IgD-negative memory B cell (primary cell): ENCODE results near the gene GABRR1. TPM values are rescaled to one million over a fixed set of nuclear protein-coding genes. Genes with fewer than 3 reads are reported as not detected.
"Not testable (repeated sequence)": the region's sequence is repeated elsewhere in the genome, so short reads cannot be mapped to it uniquely, and the experiment has no call there.

Experiments used
- H3K27ac Mint-ChIP-seq, 3 donors: one replicate each; pipeline ENCODE4 v1.8.0; 2020 to 2022; ENCODE audit warnings: mild to moderate bottlenecking in 3 of 3, mixed read lengths in 3 of 3, moderate library complexity in 1 of 3
- H3K27me3 Mint-ChIP-seq: one replicate; pipeline ENCODE4 v1.8.0; 2021; ENCODE audit warnings: mixed read lengths
- H3K36me3 Mint-ChIP-seq: one replicate; pipeline ENCODE4 v1.8.0; 2020; ENCODE audit warnings: mild to moderate bottlenecking, mixed read lengths
- H3K4me1 Mint-ChIP-seq, 3 donors: one replicate each; pipeline ENCODE4 v1.8.0; 2020 to 2022; ENCODE audit warnings: mixed read lengths in 3 of 3, mild to moderate bottlenecking in 1 of 3
- H3K4me3 Mint-ChIP-seq, 4 donors: one replicate each; pipeline ENCODE4 v1.8.0; 2020 to 2022; ENCODE audit warnings: mild to moderate bottlenecking in 4 of 4, mixed read lengths in 4 of 4, moderate library complexity in 3 of 4
- H3K9me3 Mint-ChIP-seq, 3 donors: one replicate each; pipeline ENCODE4 v1.8.0; 2020 to 2021; ENCODE audit warnings: mixed read lengths in 3 of 3, mild to moderate bottlenecking in 1 of 3
- polyA plus RNA-seq: library from polyadenylated mRNA; unstranded; fragments of 300-500 nt; fragmentation: Illumina TruSeq; gene quantifications from one replicate; pipeline ENCODE4 v1.2.3, GENCODE V29; 2021

The GABRR1 gene
- polyA plus RNA-seq, 1 donor from 2014 or later, result not detected

GRCh38 chr6:89242574-89243330 is 25.6 kb upstream of the GABRR1 start:
- H3K4me1 Mint-ChIP-seq, result peaks cover 7 to 20% (median 18%) of the 10 kb centered on the region in 3 donors
- peaks cover 16% of the 10 kb centered on the region for H3K27me3 Mint-ChIP-seq
- H3K36me3 Mint-ChIP-seq, result no peaks in the 10 kb centered on the region
- H3K9me3 Mint-ChIP-seq, result peaks cover 0 to 2% (median 0%) of the 10 kb centered on the region in 3 donors
- H3K27ac Mint-ChIP-seq, result no peak overlapping the region
- H3K4me3 Mint-ChIP-seq, result no peak overlapping the region

- H3K4me3 Mint-ChIP-seq, result no peak overlapping the region
Measured at GRCh38 chr6:89239338-89239737, 22.2 kb upstream of the GABRR1 start.

GRCh38 chr6:89237158-89237557 is 20.0 kb upstream of the GABRR1 start:
- H3K4me3 Mint-ChIP-seq, result no peak overlapping the region
- H3K27me3 Mint-ChIP-seq, result peaks cover 30% of the 10 kb centered on the region
- no peak overlapping the region for H3K27ac Mint-ChIP-seq
- H3K36me3 Mint-ChIP-seq, result peaks cover 2% of the 10 kb centered on the region
- H3K4me1 Mint-ChIP-seq, result peaks cover 11 to 14% (median 12%) of the 10 kb centered on the region in 3 donors
- peaks cover 3 to 13% (median 7%) of the 10 kb centered on the region in 3 donors for H3K9me3 Mint-ChIP-seq

More at GRCh38 chr6:89239338-89239737, 22.2 kb upstream of the GABRR1 start:
- H3K36me3 Mint-ChIP-seq, result peaks cover 2% of the 10 kb centered on the region
- peaks cover 16% of the 10 kb centered on the region for H3K27me3 Mint-ChIP-seq
- H3K4me1 Mint-ChIP-seq, result peaks cover 7 to 20% (median 18%) of the 10 kb centered on the region in 3 donors
- H3K27ac Mint-ChIP-seq, result peak overlapping the region in 1 of 3 donors; percentile 48
- H3K9me3 Mint-ChIP-seq, result peaks cover 3 to 10% (median 7%) of the 10 kb centered on the region in 3 donors

- Mint-ChIP-seq H3K27me3 (peaks cover 30% of the 10 kb centered on the region), H3K9me3 (peaks cover 5 to 13% (median 7%) of the 10 kb centered on the region in 3 donors), H3K27ac (peak overlapping the region in 1 of 3 donors; percentile 65), H3K4me3 (peak overlapping the region; percentile 33 to 88 (median 54))
- not testable (repeated sequence) for H3K36me3 Mint-ChIP-seq, H3K4me1 Mint-ChIP-seq
Measured at GRCh38 chr6:89233605-89234004, 16.4 kb upstream of the GABRR1 start.

- no peak overlapping the region for H3K27ac Mint-ChIP-seq
- peaks cover 3% of the 10 kb centered on the region for H3K36me3 Mint-ChIP-seq
- H3K9me3 Mint-ChIP-seq, result peaks cover 0 to 7% (median 4%) of the 10 kb centered on the region in 3 donors
- H3K27me3 Mint-ChIP-seq, result peaks cover 2% of the 10 kb centered on the region
- no peak overlapping the region for H3K4me3 Mint-ChIP-seq
- peaks cover 0 to 1% (median 0%) of the 10 kb centered on the region in 3 donors for H3K4me1 Mint-ChIP-seq
Measured at GRCh38 chr6:89222712-89223039, 5.5 kb upstream of the GABRR1 start.

GRCh38 chr6:89221971-89222711 is 5.0 kb upstream of the GABRR1 start:
- Mint-ChIP-seq H3K27ac (no peak overlapping the region), H3K36me3 (peaks cover 3% of the 10 kb centered on the region), H3K4me3 (no peak overlapping the region), H3K4me1 (peaks cover 0 to 2% (median 0%) of the 10 kb centered on the region in 3 donors), H3K9me3 (peaks cover 0 to 7% (median 4%) of the 10 kb centered on the region in 3 donors), H3K27me3 (peaks cover 2% of the 10 kb centered on the region)

- H3K27ac Mint-ChIP-seq, result peak overlapping the region in 1 of 3 donors; percentile 44
- H3K36me3 Mint-ChIP-seq, result peaks cover 3% of the 10 kb centered on the region
- peaks cover 0 to 2% (median 0%) of the 10 kb centered on the region in 3 donors for H3K4me1 Mint-ChIP-seq
- H3K27me3 Mint-ChIP-seq, result peaks cover 2% of the 10 kb centered on the region
- no peak overlapping the region for H3K4me3 Mint-ChIP-seq
- H3K9me3 Mint-ChIP-seq, result peaks cover 0 to 7% (median 4%) of the 10 kb centered on the region in 3 donors
Measured at GRCh38 chr6:89221129-89221528, 4.0 kb upstream of the GABRR1 start.

- Mint-ChIP-seq H3K27me3 (peaks cover 4% of the 10 kb centered on the region), H3K27ac (no peak overlapping the region), H3K36me3 (no peaks in the 10 kb centered on the region), H3K4me3 (no peak overlapping the region), H3K4me1 (peaks cover 0 to 2% (median 0%) of the 10 kb centered on the region in 3 donors), H3K9me3 (no peaks in the 10 kb centered on the region)
Measured at GRCh38 chr6:89216411-89216810, 747 bp downstream of the GABRR1 start.

GRCh38 chr6:89215391-89215790 is 1.8 kb downstream of the GABRR1 start:
- Mint-ChIP-seq H3K27ac (no peak overlapping the region), H3K27me3 (peaks cover 9% of the 10 kb centered on the region), H3K4me3 (no peak overlapping the region), H3K9me3 (no peaks in the 10 kb centered on the region), H3K36me3 (no peaks in the 10 kb centered on the region), H3K4me1 (peaks cover 0 to 2% (median 0%) of the 10 kb centered on the region in 3 donors)

GRCh38 chr6:89214197-89214596 is 3.0 kb downstream of the GABRR1 start:
- H3K4me1 Mint-ChIP-seq, result peaks cover 0 to 2% (median 0%) of the 10 kb centered on the region in 3 donors
- H3K27me3 Mint-ChIP-seq, result peaks cover 9% of the 10 kb centered on the region
- H3K36me3 Mint-ChIP-seq, result no peaks in the 10 kb centered on the region
- H3K4me3 Mint-ChIP-seq, result no peak overlapping the region
- H3K27ac Mint-ChIP-seq, result no peak overlapping the region
- no peaks in the 10 kb centered on the region for H3K9me3 Mint-ChIP-seq

GRCh38 chr6:89212472-89212871 is 4.7 kb downstream of the GABRR1 start:
- H3K27ac Mint-ChIP-seq, result no peak overlapping the region
- H3K4me3 Mint-ChIP-seq, result no peak overlapping the region
- no peaks in the 10 kb centered on the region for H3K36me3 Mint-ChIP-seq
- H3K27me3 Mint-ChIP-seq, result peaks cover 9% of the 10 kb centered on the region
- H3K9me3 Mint-ChIP-seq, result no peaks in the 10 kb centered on the region
- no peaks in the 10 kb centered on the region for H3K4me1 Mint-ChIP-seq

GRCh38 chr6:89209457-89209856 is 7.7 kb downstream of the GABRR1 start:
- H3K9me3 Mint-ChIP-seq, result peaks cover 0 to 2% (median 0%) of the 10 kb centered on the region in 3 donors
- H3K36me3 Mint-ChIP-seq, result peaks cover 2% of the 10 kb centered on the region
- peaks cover 0 to 2% (median 0%) of the 10 kb centered on the region in 3 donors for H3K4me1 Mint-ChIP-seq
- H3K4me3 Mint-ChIP-seq, result no peak overlapping the region
- no peak overlapping the region for H3K27ac Mint-ChIP-seq
- H3K27me3 Mint-ChIP-seq, result peaks cover 12% of the 10 kb centered on the region

- Mint-ChIP-seq H3K9me3 (peaks cover 0 to 2% (median 0%) of the 10 kb centered on the region in 3 donors), H3K4me1 (peaks cover 0 to 2% (median 0%) of the 10 kb centered on the region in 3 donors), H3K36me3 (peaks cover 2% of the 10 kb centered on the region), H3K27ac (no peak overlapping the region), H3K4me3 (no peak overlapping the region), H3K27me3 (peaks cover 12% of the 10 kb centered on the region)
Measured at GRCh38 chr6:89208551-89208950, 8.6 kb downstream of the GABRR1 start.

- H3K36me3 Mint-ChIP-seq, result peaks cover 2% of the 10 kb centered on the region
- no peak overlapping the region for H3K27ac Mint-ChIP-seq
- peaks cover 5% of the 10 kb centered on the region for H3K27me3 Mint-ChIP-seq
- H3K9me3 Mint-ChIP-seq, result peaks cover 0 to 2% (median 0%) of the 10 kb centered on the region in 3 donors
- H3K4me1 Mint-ChIP-seq, result peaks cover 0 to 2% (median 0%) of the 10 kb centered on the region in 3 donors
- no peak overlapping the region for H3K4me3 Mint-ChIP-seq
Measured at GRCh38 chr6:89205819-89206218, 11.3 kb downstream of the GABRR1 start.

GRCh38 chr6:89204096-89204495 is 13.1 kb downstream of the GABRR1 start:
- no peak overlapping the region for H3K27ac Mint-ChIP-seq
- H3K36me3 Mint-ChIP-seq, result peaks cover 2% of the 10 kb centered on the region
- peaks cover 2% of the 10 kb centered on the region for H3K27me3 Mint-ChIP-seq
- H3K9me3 Mint-ChIP-seq, result peaks cover 0 to 2% (median 0%) of the 10 kb centered on the region in 3 donors
- peaks cover 0 to 2% (median 0%) of the 10 kb centered on the region in 3 donors for H3K4me1 Mint-ChIP-seq
- H3K4me3 Mint-ChIP-seq, result no peak overlapping the region
